Prostate gland (tissue), 2 donors: ENCODE measurements around the gene DENND5A. TPM values are rescaled to one million over a fixed set of nuclear protein-coding genes. Genes with fewer than 3 reads are reported as not detected.

Experiments used
- DNase-seq: peaks from one replicate; pipeline ENCODE4 v3.0.0-alpha.2; 2019; ENCODE audit warnings: low spot score
- H3K27ac ChIP-seq, 2 donors: fragments of 200-600 bp; sonication (generic); 2 replicates each; pipeline ENCODE4 v1.5.1; 2017 to 2019
- H3K27me3 ChIP-seq: fragments of 200-600 bp; sonication (generic); replicated peaks from 2 replicates; pipeline ENCODE4 v1.5.1; 2019; ENCODE audit not compliant: insufficient read depth
- H3K36me3 ChIP-seq, 2 donors: fragments of 200-600 bp; sonication (generic); 1 replicate in 1 of 2; 2 replicates in 1 of 2; pipeline versions ENCODE4 v1.5.1 to v1.8.1; 2017 to 2019
- H3K4me1 ChIP-seq: fragments of 200-600 bp; sonication (generic); replicated peaks from 2 replicates; pipeline ENCODE4 v1.5.1; 2019
- H3K4me3 ChIP-seq, 2 donors: fragments of 200-600 bp; sonication (generic); 2 replicates each; pipeline ENCODE4 v1.5.1; 2017 to 2019
- H3K9me3 ChIP-seq: fragments of 200-600 bp; sonication (generic); 2 replicates; pipeline ENCODE4 v1.5.1; 2017
- POLR2A ChIP-seq: fragments of 450-650 bp; IDR thresholded peaks from one replicate; pipeline ENCODE4 v1.6.1; 2016; ENCODE audit warnings: antibody characterized with exemption, mild to moderate bottlenecking
- POLR2AphosphoS5 ChIP-seq: sonication (generic); formaldehyde crosslinking; IDR thresholded peaks from one replicate; pipeline ENCODE4 v1.6.1; 2017; ENCODE audit warnings: antibody characterized with exemption
- WGBS: methylation state at CpG from one replicate; pipeline ENCODE4 v1.1.5; 2018; 5-methylcytosine and 5-hydroxymethylcytosine counted together
- intact Hi-C: fragments of 100-400 bp; cut with DNase I; formaldehyde crosslinking; loops from one replicate; pipeline ENCODE4 v1.14.2; 2022
- total RNA-seq, 2 donors: library from RNA; depleted of rRNA; stranded (reverse); fragments of >200 nt; gene quantifications; one replicate each; pipeline ENCODE4 v1.1.0, GENCODE V29; 2016
- TF ChIP-seq, protein P1 (sequence below), 4 experiments: fragments of 200-600 bp in 2 of 4; fragments of 450-650 bp in 2 of 4; sonication (generic) in 2 of 4; IDR thresholded peaks; 1 replicate in 3 of 4; 2 replicates in 1 of 4; pipeline ENCODE4 v1.5.1; 2016 to 2019; ENCODE audit warnings: antibody characterized with exemption in 4 of 4, mild to moderate bottlenecking in 2 of 4, moderate library complexity in 2 of 4

Gene DENND5A
- total RNA-seq, 2 donors from 2014 or later: 25.4 to 84.6 TPM

DNA sequence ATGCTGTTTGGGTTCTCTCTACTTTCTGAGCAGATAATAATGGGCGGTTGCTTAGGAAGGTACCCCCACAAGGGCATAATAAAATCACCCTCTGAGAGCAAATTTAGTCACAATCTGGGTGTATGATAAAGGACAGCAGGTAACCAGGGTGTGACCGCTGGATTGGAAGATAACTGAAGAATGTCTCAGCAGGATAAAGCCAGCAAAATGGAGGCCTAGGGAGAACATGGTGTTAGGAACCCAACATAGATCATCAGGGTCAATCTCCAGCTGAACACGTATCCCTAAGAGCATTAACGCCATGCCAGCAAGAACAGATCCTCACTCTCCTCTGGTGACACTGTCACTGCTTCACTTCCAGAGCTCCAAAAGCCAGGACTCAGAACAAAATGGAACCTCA, 109.2 kb downstream of the DENND5A start:
- H3K4me1 ChIP-seq: no peaks in the 10 kb centered on the region
- no peak overlapping the region for H3K27ac ChIP-seq
- intact Hi-C loops: no loop called here
- H3K36me3 ChIP-seq: no peaks in the 10 kb centered on the region
- H3K27me3 ChIP-seq: no peaks in the 10 kb centered on the region
- DNase-seq: no peak
- TF ChIP-seq POLR2AphosphoS5 (no peak), POLR2A (no peak)
- TF ChIP-seq, protein P1, sequence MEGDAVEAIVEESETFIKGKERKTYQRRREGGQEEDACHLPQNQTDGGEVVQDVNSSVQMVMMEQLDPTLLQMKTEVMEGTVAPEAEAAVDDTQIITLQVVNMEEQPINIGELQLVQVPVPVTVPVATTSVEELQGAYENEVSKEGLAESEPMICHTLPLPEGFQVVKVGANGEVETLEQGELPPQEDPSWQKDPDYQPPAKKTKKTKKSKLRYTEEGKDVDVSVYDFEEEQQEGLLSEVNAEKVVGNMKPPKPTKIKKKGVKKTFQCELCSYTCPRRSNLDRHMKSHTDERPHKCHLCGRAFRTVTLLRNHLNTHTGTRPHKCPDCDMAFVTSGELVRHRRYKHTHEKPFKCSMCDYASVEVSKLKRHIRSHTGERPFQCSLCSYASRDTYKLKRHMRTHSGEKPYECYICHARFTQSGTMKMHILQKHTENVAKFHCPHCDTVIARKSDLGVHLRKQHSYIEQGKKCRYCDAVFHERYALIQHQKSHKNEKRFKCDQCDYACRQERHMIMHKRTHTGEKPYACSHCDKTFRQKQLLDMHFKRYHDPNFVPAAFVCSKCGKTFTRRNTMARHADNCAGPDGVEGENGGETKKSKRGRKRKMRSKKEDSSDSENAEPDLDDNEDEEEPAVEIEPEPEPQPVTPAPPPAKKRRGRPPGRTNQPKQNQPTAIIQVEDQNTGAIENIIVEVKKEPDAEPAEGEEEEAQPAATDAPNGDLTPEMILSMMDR (IDR thresholded peaks at IDR 0.05): no peak
- no peak overlapping the region for H3K4me3 ChIP-seq
- 95% methylated on average over 4 of the region's 4 CpGs for WGBS
- no peaks in the 10 kb centered on the region for H3K9me3 ChIP-seq

DNA sequence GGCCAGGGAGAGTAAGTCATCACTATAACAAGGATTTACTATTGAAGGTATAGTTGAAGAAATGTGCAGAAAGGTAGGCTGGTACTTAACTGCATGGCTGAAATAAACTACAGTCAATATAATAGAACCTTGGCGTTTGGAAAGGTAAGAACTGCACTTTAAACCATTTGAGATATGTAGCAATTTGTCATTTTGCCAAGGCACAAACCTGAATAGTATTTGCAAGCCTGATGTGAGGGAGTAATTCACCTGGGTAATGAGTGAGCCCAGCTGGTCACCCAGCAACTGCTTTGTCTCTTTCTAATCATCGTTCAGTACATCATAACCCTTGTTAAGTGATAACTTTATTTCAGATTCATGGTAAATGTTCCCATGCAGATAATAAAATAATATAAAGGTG, 111.5 kb downstream of the DENND5A start:
- Histone ChIP-seq H3K36me3 (no peaks in the 10 kb centered on the region), H3K27ac (no peak overlapping the region), H3K4me3 (no peak overlapping the region), H3K4me1 (no peaks in the 10 kb centered on the region), H3K27me3 (no peaks in the 10 kb centered on the region), H3K9me3 (no peaks in the 10 kb centered on the region)
- intact Hi-C loops: no loop called here
- WGBS: 70% methylated on average over 2 of the region's 2 CpGs
- TF ChIP-seq POLR2AphosphoS5 (no peak), POLR2A (no peak)
- no peak for DNase-seq

DNA sequence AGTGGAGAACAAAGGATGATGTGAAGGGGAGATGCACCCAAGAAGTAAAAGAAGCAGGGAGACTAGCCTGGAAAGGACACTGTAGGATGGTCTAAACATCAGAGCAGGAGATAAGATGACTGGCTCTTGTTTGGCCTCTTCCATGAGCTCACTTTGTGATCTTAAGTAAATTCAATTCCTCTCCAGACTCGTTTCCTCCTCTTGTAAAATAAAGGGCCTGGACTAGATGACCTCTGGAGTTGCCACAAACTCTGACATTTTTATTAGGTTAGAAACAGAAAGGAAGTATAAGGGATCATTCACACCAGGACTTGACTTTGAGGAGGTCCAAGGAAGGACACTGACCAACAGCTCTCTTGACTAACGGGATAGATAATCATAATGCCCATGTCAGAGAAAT, 113.5 kb downstream of the DENND5A start:
- no peak for DNase-seq
- Histone ChIP-seq H3K4me3 (no peak overlapping the region), H3K4me1 (no peaks in the 10 kb centered on the region), H3K27me3 (no peaks in the 10 kb centered on the region), H3K27ac (no peak overlapping the region), H3K36me3 (no peaks in the 10 kb centered on the region), H3K9me3 (no peaks in the 10 kb centered on the region)
- no peak for TF ChIP-seq POLR2A
- TF ChIP-seq, protein P1 (IDR thresholded peaks at IDR 0.05): no peak
- TF ChIP-seq POLR2AphosphoS5: no peak
- 32% methylated on average over 2 of the region's 2 CpGs for WGBS
- intact Hi-C loops: no loop called here

DNA sequence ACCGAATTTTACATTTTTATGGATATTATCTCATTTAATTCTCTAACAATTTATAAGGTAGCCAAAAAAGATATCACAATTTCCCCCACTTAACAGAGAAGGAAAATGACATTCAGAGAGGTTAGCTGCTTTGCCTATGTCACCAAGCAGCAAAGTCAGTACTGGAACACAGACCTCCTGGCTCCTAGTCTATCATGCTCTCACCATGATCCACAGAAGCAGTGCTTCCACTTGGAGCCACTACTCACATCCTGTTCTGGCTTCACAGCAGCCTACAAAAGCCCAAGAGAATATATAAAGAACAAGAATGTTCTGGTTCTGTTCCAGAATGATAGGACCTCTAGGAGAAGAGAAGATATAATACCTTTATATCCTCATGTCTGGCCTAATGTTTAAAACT, 114.2 kb downstream of the DENND5A start:
- intact Hi-C loops: no loop called here
- Histone ChIP-seq H3K36me3 (no peaks in the 10 kb centered on the region), H3K4me3 (no peak overlapping the region), H3K9me3 (no peaks in the 10 kb centered on the region), H3K27me3 (no peaks in the 10 kb centered on the region), H3K27ac (no peak overlapping the region), H3K4me1 (no peaks in the 10 kb centered on the region)
- DNase-seq: no peak
- TF ChIP-seq POLR2AphosphoS5 (no peak), POLR2A (no peak)
- TF ChIP-seq, protein P1 (IDR thresholded peaks at IDR 0.05): no peak
- 90% methylated on average over 1 of the region's 1 CpG for WGBS

DNA sequence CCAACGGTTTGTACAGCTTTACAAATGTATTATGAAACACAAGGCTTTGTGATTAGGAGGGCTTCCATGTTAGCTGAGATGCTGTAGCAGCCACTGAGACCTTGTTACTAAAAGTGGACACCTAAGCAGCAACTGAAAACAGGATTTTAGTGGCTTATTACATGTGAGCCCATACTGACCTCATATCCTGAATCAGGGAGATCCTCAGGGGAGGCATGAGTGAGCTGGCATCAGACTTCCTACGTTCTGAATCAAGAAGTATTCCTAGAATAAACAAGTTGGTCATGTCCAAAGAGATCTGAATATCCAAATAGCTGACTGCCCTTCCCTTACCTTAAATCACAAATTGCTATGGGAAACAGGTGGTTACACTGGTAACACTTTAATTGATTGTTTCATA, 114.6 kb downstream of the DENND5A start:
- 71% methylated on average over 2 of the region's 2 CpGs for WGBS
- H3K4me1 ChIP-seq: no peaks in the 10 kb centered on the region
- no peak overlapping the region for H3K4me3 ChIP-seq
- H3K27ac ChIP-seq: no peak overlapping the region
- no peaks in the 10 kb centered on the region for H3K9me3 ChIP-seq
- TF ChIP-seq POLR2A: no peak
- no peak for TF ChIP-seq POLR2AphosphoS5
- TF ChIP-seq, protein P1 (IDR thresholded peaks at IDR 0.05): no peak
- DNase-seq: no peak
- no peaks in the 10 kb centered on the region for H3K27me3 ChIP-seq
- no peaks in the 10 kb centered on the region for H3K36me3 ChIP-seq
- intact Hi-C loops: no loop called here
